ENCODE results near the gene CACNG4.
"Not testable (repeated sequence)": the region's sequence is repeated elsewhere in the genome, so short reads cannot be mapped to it uniquely, and the experiment has no call there.

- TF ChIP-seq EZH2phosphoT487 (IDR thresholded peaks at IDR 0.05; ENCODE audit: borderline replicate concordance, low read depth, low read length); CTCF (conservative IDR thresholded peaks at IDR 0.05; ENCODE audit: low read length): not testable (repeated sequence)
Observed at GRCh38 chr17:67041119-67041518, 76.6 kb downstream of the CACNG4 start.
